Measurements from ENCODE around the gene SLC6A16.
"Not testable (repeated sequence)": the region's sequence is repeated elsewhere in the genome, so short reads cannot be mapped to it uniquely, and the experiment has no call there.

SLC6A16 gene

GRCh38 chr19:49344505-49345423, 19.8 kb upstream of the SLC6A16 start:
- DNase-seq, result no peak

GRCh38 chr19:49343123-49343522, 18.1 kb upstream of the SLC6A16 start:
- DNase-seq, result no peak

GRCh38 chr19:49342291-49342721, 17.3 kb upstream of the SLC6A16 start:
- DNase-seq, result no peak

- DNase-seq, result no peak
Observed at GRCh38 chr19:49340865-49341718, 16.1 kb upstream of the SLC6A16 start.

GRCh38 chr19:49340069-49340864, 15.3 kb upstream of the SLC6A16 start:
- no peak for DNase-seq

GRCh38 chr19:49339301-49340068, 14.5 kb upstream of the SLC6A16 start:
- DNase-seq, result no peak

GRCh38 chr19:49338691-49339300, 13.8 kb upstream of the SLC6A16 start:
- peak; percentile 31 for DNase-seq

GRCh38 chr19:49338023-49338677, 13.2 kb upstream of the SLC6A16 start:
- DNase-seq, result no peak

GRCh38 chr19:49337267-49338022, 12.5 kb upstream of the SLC6A16 start:
- no peak for DNase-seq

- no peak for DNase-seq
Observed at GRCh38 chr19:49336482-49337266, 11.7 kb upstream of the SLC6A16 start.

- DNase-seq, result no peak
Observed at GRCh38 chr19:49335784-49336481, 10.9 kb upstream of the SLC6A16 start.

GRCh38 chr19:49335071-49335783, 10.2 kb upstream of the SLC6A16 start, which contains the start of gene CD37:
CD37 (plus strand) TSS chr19:49335406; CDS start chr19:49335541, 135 bp downstream.
- peak; percentile 55 for DNase-seq

GRCh38 chr19:49333811-49334288, 8.9 kb upstream of the SLC6A16 start:
- DNase-seq, result peak; percentile 70

GRCh38 chr19:49333418-49333805, 8.4 kb upstream of the SLC6A16 start:
- no peak for DNase-seq

GRCh38 chr19:49332691-49333417, 7.9 kb upstream of the SLC6A16 start:
- not testable (repeated sequence) for DNase-seq

- peak; percentile 53 for DNase-seq
Observed at GRCh38 chr19:49331616-49332055, 6.6 kb upstream of the SLC6A16 start.

GRCh38 chr19:49331187-49331586, 6.2 kb upstream of the SLC6A16 start:
- DNase-seq, result not testable (repeated sequence)

Data from stimulated activated CD4-positive, alpha-beta T cell treated with anti-CD3 and anti-CD28 coated beads, Interleukin-4, amount 100 ng/mL, for 1 hour (primary cell).